ENCODE results near the gene SIK3. TPM values are rescaled to one million over a fixed set of nuclear protein-coding genes. Genes with fewer than 3 reads are reported as not detected.
"Not testable (repeated sequence)": the region's sequence is repeated elsewhere in the genome, so short reads cannot be mapped to it uniquely, and the experiment has no call there.

Gene SIK3
- total RNA-seq, 2 donors from 2014 or later = 26.7 to 28.0 TPM

DNA sequence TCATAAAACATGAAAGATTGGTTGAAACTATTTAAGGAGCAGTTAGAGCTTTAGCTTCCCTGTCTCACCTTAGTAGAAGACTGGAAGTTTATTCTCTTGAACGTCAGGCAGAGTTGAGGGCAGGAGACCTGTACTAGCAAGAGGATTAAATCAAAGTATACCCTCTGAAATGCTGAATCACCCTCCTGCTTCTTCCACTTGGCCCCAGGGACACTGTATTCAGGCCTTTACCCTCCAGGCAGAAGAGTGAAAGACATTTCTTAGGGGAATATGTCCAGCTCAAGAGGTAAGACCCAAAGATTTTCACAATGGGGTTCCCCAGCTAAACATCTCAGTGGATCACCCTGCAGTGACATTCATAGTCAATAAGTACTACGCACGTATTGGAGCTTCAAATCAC lies 287.0 kb downstream of the SIK3 start:
- intact Hi-C loops (cut with DNase I) = no loop called here
- Histone ChIP-seq H3K4me3 (no peak overlapping the region), H3K27me3 (no peaks in the 10 kb centered on the region), H3K4me1 (no peaks in the 10 kb centered on the region), H3K9me3 (no peaks in the 10 kb centered on the region), H3K27ac (no peak overlapping the region), H3K9ac (ENCODE audit: low read depth in 2 of 2, low read length in 2 of 2) (no peak overlapping the region), H3K36me3 (no peaks in the 10 kb centered on the region)
- TF ChIP-seq, protein P1, sequence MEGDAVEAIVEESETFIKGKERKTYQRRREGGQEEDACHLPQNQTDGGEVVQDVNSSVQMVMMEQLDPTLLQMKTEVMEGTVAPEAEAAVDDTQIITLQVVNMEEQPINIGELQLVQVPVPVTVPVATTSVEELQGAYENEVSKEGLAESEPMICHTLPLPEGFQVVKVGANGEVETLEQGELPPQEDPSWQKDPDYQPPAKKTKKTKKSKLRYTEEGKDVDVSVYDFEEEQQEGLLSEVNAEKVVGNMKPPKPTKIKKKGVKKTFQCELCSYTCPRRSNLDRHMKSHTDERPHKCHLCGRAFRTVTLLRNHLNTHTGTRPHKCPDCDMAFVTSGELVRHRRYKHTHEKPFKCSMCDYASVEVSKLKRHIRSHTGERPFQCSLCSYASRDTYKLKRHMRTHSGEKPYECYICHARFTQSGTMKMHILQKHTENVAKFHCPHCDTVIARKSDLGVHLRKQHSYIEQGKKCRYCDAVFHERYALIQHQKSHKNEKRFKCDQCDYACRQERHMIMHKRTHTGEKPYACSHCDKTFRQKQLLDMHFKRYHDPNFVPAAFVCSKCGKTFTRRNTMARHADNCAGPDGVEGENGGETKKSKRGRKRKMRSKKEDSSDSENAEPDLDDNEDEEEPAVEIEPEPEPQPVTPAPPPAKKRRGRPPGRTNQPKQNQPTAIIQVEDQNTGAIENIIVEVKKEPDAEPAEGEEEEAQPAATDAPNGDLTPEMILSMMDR (IDR thresholded peaks at IDR 0.05) = no peak
- DNase-seq = no peak

DNA sequence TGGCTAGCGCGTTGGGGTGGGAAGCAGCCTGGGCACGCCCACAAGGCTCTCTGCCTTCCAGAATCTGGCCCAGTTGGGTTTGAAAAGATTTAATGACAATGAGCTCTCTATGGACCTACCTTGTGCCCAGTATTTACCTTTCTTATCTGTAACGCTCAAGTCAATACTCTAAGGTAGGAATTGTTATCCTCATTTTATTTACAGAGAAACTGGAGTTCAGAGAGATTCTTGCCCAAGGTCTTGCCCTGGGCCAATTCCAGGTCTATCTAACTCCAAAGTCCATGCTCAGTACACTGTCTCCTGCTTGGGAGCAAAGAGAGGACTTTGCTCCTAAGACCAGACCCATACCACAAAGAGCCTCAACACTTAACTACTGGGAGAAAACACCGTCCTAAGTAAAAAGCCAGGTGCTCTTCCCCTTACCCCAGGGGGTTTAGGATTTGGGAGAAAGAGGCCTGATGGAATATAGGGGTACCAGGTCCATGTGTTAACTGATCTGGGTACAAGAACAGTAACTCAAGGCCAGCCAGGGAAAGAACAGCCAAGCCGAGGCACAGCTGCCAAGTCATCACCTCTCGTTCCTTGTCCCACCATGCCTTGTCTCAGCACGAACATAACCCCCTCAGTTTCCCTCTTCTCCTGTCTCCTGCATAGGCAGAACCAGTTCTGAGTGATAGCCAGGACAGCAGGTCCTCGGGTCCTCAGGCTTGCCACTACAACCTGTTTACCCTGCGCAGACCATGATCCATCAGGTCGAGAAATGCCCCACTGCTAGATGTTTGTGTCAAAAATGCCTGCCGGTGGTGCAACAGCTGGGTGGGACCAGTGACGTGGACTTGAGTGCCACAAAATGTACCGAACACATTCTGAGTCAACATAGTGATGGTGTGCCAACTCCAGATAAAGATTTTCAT lies 289.7 kb downstream of the SIK3 start:
- TF ChIP-seq, protein P1 (IDR thresholded peaks at IDR 0.05) = no peak
- no peak overlapping the region for H3K4me3 ChIP-seq
- H3K4me1 ChIP-seq = no peaks in the 10 kb centered on the region
- intact Hi-C loops (cut with DNase I) = no loop called here
- H3K27me3 ChIP-seq = no peaks in the 10 kb centered on the region
- no peak overlapping the region for H3K27ac ChIP-seq
- H3K9me3 ChIP-seq = no peaks in the 10 kb centered on the region
- no peak overlapping the region for H3K9ac ChIP-seq (ENCODE audit: low read depth in 2 of 2, low read length in 2 of 2)
- peak; percentile 67 for DNase-seq
- no peaks in the 10 kb centered on the region for H3K36me3 ChIP-seq

DNA sequence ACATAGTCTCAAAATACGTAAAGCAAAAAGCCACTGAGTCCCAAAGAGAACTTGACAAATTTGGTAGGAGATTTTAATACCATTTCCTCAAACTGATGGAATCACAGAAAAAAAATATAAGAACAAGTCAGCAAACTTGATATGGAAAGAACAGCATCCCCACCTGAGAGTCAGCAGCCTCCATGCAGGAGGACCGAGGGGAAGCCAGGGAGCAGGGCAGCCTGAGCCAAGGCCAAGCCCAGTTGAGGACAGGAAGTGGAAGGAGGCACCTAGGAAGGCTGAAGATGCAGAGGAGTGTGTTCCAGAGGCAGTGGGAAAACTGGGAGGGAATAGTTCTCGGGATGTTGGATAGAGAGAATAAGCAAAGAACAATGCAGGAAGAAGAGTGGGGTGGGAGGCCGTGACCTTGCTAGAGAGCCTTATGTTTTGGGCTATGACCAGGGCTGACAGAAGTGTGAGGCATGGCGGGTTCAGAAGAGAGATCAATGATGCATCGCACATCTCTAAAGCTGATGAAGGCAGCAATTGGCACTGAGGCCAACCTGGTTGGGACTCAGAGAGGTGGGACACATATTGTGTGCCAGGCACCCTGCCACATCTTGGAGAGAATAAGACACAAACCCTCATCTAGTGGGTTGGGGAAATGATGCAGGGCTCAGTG lies 290.5 kb downstream of the SIK3 start:
- H3K27me3 ChIP-seq = no peaks in the 10 kb centered on the region
- H3K4me1 ChIP-seq = no peaks in the 10 kb centered on the region
- no peaks in the 10 kb centered on the region for H3K9me3 ChIP-seq
- H3K4me3 ChIP-seq = no peak overlapping the region
- no peak for DNase-seq
- no peak overlapping the region for H3K9ac ChIP-seq (ENCODE audit: low read depth in 2 of 2, low read length in 2 of 2)
- no peaks in the 10 kb centered on the region for H3K36me3 ChIP-seq
- intact Hi-C loops (cut with DNase I) = no loop called here
- TF ChIP-seq, protein P1 (IDR thresholded peaks at IDR 0.05) = no peak
- no peak overlapping the region for H3K27ac ChIP-seq

DNA sequence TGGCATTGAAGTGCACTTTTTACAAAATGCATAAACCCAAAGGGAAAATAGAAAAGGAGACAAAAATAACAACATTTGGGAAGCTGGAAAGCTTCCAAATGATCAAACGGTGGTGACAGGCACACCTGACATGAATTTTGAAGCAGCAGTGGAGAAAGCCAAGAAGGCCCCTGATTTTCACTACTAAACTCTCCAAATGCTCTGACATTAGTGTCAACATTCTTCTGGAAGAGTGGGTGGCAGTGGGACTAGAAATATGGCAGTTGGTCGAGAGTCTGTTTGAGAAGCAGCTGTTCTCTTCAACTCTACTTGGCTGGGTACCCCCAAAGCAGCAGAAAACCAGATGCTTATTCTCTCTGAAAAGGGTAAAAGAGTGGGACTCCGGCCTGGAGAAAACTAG lies 294.2 kb downstream of the SIK3 start:
- H3K27ac ChIP-seq = no peak overlapping the region
- intact Hi-C loops (cut with DNase I) = no loop called here
- no peaks in the 10 kb centered on the region for H3K9me3 ChIP-seq
- no peaks in the 10 kb centered on the region for H3K36me3 ChIP-seq
- no peak for DNase-seq
- no peaks in the 10 kb centered on the region for H3K27me3 ChIP-seq
- TF ChIP-seq, protein P1 (IDR thresholded peaks at IDR 0.05) = no peak
- H3K9ac ChIP-seq (ENCODE audit: low read depth in 2 of 2, low read length in 2 of 2) = no peak overlapping the region
- no peaks in the 10 kb centered on the region for H3K4me1 ChIP-seq
- no peak overlapping the region for H3K4me3 ChIP-seq

DNA sequence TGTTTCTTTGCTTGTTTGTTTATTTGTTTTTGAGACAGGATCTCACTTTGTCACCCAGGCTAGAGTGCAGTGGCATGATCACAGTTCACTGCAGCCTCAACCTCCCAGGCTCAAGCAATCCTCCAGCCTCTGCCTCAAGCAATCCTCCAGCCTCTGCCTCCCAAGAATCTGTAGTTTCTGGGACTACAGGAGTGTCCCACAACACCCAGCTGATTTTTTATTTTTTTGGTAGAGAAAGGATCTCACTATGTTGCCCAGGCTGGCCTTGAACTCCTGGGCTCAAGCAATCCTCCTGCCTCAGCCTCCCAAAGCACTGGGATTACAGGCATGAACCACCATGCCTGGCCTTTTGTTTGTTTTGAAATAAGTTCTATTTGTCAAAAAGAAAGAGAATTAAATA lies 296.6 kb downstream of the SIK3 start:
- DNase-seq; H3K9me3 ChIP-seq; intact Hi-C loops (cut with DNase I); H3K27me3 ChIP-seq; H3K4me3 ChIP-seq; H3K9ac ChIP-seq (ENCODE audit: low read depth in 2 of 2, low read length in 2 of 2); H3K4me1 ChIP-seq; H3K36me3 ChIP-seq; H3K27ac ChIP-seq: not testable (repeated sequence)

DNA sequence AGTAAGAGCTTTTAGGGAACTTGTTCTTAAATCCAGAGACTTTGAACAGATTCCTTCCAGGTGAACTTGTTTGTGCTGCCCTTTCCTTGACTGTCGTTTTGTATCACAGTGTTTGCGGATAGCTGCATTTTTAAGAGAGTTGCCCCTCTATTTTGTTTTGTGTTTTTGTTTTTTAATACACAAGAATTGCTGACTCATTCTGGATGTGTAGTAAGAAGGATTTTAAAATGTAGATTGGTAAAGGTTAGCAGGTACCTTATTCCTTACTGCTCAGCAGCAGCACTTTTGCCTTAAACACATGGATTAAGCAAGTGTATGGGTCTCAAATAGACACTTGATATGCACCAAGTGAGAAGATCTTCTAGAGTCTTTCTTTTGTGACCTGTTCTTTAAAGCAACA lies 297.6 kb downstream of the SIK3 start:
- Histone ChIP-seq H3K9me3 (no peaks in the 10 kb centered on the region), H3K27me3 (no peaks in the 10 kb centered on the region), H3K4me3 (no peak overlapping the region), H3K27ac (no peak overlapping the region), H3K9ac (ENCODE audit: low read depth in 2 of 2, low read length in 2 of 2) (no peak overlapping the region), H3K36me3 (no peaks in the 10 kb centered on the region), H3K4me1 (no peaks in the 10 kb centered on the region)
- TF ChIP-seq, protein P1 (IDR thresholded peaks at IDR 0.05) = no peak
- no peak for DNase-seq
- intact Hi-C loops (cut with DNase I) = no loop called here
